GM13977 (cell line): ENCODE measurements around the gene HLA-DPA1.
"Not testable (repeated sequence)": the region's sequence is repeated elsewhere in the genome, so short reads cannot be mapped to it uniquely, and the experiment has no call there.

Source experiments
- DNase-seq: peaks from one replicate; pipeline ENCODE4 v3.0.0; 2012; ENCODE audit warnings: low spot score
- in situ Hi-C: fragments of 300-500 bp; cut with MboI; formaldehyde crosslinking; loops from one replicate; pipeline ENCODE4 v1.12.0; 2022; ENCODE audit warnings: low sequenced_read_pairs, low pct_unique_long_range_greater_than_20kb, mixed read lengths, inconsistent platforms; ENCODE audit not compliant: unreplicated experiment
- TF ChIP-seq, protein P1 (sequence below): IDR thresholded peaks from 2 replicates; pipeline ENCODE4 v1.5.1; 2012; ENCODE audit warnings: mild to moderate bottlenecking, control low read depth; ENCODE audit not compliant: insufficient read depth; ENCODE audit errors: extremely low read depth, missing control alignments

HLA-DPA1 gene

DNA sequence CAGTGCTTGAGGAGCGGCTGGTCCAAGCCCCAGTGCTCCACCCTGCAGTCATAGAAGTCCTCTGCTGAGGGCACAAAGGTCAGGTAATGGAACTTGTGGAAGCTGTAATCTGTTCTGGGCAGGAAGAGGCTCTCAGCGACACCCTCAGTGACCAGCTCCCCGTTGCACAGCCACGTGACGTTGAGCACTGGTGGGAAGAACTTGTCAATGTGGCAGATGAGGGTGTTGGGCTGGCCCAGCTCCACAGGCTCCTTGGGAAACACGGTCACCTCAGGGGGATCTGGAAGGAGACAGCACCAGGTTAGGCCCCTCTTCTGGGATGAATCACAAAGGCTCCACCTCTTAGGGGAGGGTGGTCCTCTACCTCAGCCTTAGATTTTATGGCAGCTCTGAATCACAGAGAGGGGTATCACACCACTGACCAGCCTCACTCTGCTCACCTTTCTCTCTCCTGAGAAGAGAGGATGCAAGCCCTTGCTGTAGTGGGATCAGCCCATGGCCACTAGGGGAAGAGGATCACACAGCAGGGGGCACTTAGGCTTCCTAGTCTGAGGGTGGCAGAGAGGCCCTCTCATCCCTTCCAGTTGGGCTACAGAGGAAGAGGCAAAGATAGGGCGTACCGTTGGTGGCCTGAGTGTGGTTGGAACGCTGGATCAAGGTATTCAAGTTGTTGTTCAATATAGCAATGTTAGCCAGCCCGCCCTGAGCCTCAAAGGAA, 4.3 kb downstream of the HLA-DPA1 start:
- in situ Hi-C loops: no loop called here
- DNase-seq: no peak
- TF ChIP-seq, protein P1, sequence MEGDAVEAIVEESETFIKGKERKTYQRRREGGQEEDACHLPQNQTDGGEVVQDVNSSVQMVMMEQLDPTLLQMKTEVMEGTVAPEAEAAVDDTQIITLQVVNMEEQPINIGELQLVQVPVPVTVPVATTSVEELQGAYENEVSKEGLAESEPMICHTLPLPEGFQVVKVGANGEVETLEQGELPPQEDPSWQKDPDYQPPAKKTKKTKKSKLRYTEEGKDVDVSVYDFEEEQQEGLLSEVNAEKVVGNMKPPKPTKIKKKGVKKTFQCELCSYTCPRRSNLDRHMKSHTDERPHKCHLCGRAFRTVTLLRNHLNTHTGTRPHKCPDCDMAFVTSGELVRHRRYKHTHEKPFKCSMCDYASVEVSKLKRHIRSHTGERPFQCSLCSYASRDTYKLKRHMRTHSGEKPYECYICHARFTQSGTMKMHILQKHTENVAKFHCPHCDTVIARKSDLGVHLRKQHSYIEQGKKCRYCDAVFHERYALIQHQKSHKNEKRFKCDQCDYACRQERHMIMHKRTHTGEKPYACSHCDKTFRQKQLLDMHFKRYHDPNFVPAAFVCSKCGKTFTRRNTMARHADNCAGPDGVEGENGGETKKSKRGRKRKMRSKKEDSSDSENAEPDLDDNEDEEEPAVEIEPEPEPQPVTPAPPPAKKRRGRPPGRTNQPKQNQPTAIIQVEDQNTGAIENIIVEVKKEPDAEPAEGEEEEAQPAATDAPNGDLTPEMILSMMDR: peak; percentile 22

DNA sequence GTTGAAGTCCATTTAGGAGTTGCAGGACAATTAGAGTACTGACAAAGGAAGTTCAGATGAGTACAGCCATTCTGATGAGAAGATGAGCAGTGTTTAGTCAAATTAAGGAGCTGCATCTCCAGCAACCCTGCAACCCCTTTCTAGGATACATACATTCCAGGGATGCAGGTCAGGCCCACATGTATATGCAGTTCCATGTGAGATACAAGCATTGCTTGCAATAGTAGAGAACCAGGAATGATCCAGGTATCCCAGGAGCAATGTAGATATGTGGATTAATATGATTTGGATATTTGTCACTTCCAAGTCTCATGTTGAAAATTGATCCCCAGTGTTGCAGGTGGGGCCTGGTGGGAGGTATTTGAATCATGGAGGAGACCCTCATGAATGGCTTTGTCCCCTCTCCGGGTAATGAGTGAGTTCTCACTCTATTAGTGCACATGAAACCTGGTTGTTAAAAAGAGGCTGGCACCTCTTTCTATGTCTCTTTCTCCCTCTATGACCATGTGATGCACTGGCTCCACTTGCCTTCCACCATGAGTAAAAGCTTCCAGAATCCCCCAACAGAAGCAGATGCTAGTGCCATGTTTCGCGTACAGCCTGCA, 6.4 kb downstream of the HLA-DPA1 start:
- TF ChIP-seq, protein P1: no peak
- in situ Hi-C loops: no loop called here
- no peak for DNase-seq

DNA sequence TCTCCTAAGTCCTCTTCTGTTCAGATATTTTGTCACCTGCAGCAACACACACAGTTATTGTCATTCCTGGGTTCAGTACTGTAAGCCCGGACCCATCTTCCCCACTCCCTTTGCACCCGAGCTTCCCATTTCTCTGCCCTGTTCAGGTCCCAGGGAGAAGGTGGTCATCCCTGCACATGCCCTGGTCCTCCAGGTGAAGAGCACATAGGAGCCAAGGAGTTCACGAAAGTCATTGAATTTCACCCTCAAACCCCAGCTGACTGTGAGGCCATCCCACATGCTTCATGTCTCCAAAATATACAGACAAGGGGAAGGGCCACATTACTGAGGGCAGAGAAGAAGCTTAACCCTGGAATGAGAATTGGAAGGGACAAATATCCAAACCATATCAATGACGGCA, 8.1 kb downstream of the HLA-DPA1 start:
- TF ChIP-seq, protein P1: no peak
- DNase-seq: no peak
- in situ Hi-C loops: no loop called here

- in situ Hi-C loops: no loop called here
- no peak for DNase-seq
- TF ChIP-seq, protein P1: no peak
These were observed 8.7 kb downstream of the HLA-DPA1 start for GRCh38 chr6:33064723-33065122.

DNA sequence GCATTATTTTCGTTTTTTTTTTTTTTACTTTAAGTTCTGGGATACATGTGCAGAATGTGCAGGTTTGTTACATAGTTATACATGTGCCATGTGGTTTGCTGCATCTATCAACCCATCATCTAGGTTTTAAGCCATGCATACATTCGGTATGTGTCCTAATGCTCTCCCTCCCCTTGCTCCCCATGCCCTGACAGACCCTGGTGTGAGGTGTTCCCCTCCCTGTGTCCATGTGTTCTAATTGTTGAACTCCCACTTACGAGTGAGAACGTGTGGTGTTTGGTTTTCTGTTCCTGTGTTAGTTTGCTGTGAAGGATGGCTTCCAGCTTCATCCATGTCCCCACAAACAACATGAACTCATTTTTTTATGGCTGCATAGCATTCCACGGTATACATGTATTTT, 10.0 kb downstream of the HLA-DPA1 start:
- in situ Hi-C loops, DNase-seq: not testable (repeated sequence)

GRCh38 chr6:33061987-33062386, 11.5 kb downstream of the HLA-DPA1 start:
- TF ChIP-seq, protein P1: no peak
- DNase-seq: peak; percentile 46
- in situ Hi-C loops: no loop called here
